ENCODE data around the gene KDM5A. TPM values are rescaled to one million over a fixed set of nuclear protein-coding genes. Genes with fewer than 3 reads are reported as not detected.

KDM5A gene
- total and polyA plus RNA-seq, 8 donors = 4.1 to 43.8 (median 23.0) TPM

DNA sequence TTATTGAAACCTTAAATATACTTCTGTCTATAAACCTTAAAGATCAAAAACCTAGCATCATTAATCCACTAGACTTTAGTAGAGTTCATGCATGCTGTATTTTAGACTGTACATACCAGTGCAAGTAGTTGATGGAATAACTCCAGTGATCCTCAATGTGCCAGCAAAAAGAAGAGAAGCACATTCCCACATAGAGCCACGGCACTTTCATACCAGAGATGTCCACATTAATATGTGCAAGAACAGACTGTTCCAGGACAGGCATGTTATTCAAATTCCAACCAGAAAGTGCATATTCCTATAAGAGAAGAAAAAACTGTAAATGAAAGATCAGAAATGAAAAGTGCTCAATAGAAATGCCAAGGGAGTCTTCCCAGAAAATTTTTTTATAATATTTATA is 55.0 kb downstream of the KDM5A start:
- DNase-seq (no peak), FAIRE-seq (no peak), ATAC-seq (no peak)
- peaks cover 0 to 6% (median 3%) of the 10 kb centered on the region in 3 donors for H3K4me1 ChIP-seq
- TF ChIP-seq, protein P1, sequence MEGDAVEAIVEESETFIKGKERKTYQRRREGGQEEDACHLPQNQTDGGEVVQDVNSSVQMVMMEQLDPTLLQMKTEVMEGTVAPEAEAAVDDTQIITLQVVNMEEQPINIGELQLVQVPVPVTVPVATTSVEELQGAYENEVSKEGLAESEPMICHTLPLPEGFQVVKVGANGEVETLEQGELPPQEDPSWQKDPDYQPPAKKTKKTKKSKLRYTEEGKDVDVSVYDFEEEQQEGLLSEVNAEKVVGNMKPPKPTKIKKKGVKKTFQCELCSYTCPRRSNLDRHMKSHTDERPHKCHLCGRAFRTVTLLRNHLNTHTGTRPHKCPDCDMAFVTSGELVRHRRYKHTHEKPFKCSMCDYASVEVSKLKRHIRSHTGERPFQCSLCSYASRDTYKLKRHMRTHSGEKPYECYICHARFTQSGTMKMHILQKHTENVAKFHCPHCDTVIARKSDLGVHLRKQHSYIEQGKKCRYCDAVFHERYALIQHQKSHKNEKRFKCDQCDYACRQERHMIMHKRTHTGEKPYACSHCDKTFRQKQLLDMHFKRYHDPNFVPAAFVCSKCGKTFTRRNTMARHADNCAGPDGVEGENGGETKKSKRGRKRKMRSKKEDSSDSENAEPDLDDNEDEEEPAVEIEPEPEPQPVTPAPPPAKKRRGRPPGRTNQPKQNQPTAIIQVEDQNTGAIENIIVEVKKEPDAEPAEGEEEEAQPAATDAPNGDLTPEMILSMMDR (IDR thresholded peaks at IDR 0.05) = no peak
- H3K4me3 ChIP-seq = no peak overlapping the region
- WGBS, 2 donors = 87 to 91% methylated on average over 1 of the region's 1 CpG
- no peaks in the 10 kb centered on the region for H3K9me3 ChIP-seq
- H3K27me3 ChIP-seq = no peaks in the 10 kb centered on the region
- H3K36me3 ChIP-seq = peaks cover 0 to 34% (median 20%) of the 10 kb centered on the region in 3 donors
- no peak overlapping the region for H3K27ac ChIP-seq
- intact Hi-C loops (cut with DNase I) = no loop called here

DNA sequence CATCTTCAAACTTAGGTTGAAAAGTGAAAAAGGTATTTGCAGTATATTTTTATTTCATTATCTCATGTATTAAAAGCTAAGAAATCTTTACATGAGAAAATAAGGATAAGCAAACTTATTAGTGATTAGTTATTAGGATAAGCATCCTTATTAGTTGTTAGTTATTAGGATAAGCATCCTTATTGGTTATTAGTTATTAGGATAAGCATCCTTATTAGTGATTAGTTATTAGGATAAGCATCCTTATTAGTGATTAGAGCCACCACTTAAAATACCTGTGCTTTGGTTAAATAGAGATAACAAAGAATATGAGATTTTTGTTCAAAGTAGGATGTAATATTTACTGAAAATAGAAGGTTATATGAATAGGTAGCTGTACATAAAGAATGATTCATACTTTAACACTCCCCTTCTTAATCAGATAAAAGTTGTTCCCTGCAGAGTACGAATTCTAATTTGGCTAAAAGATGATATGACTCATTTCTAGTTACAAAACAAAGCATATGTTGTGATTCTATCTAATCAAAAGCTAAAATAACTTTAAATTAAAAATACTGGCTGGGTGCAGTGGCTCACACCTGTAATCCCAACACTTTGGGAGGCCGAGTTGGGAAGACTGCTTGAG is 56.4 kb downstream of the KDM5A start:
- no peaks in the 10 kb centered on the region for H3K4me1 ChIP-seq
- WGBS, 2 donors = 82 to 83% methylated on average over 2 of the region's 2 CpGs
- no peak for DNase-seq
- FAIRE-seq = peak; percentile 92
- H3K27me3 ChIP-seq = no peaks in the 10 kb centered on the region
- TF ChIP-seq, protein P1 (IDR thresholded peaks at IDR 0.05) = no peak
- no peaks in the 10 kb centered on the region for H3K9me3 ChIP-seq
- H3K4me3 ChIP-seq = no peak overlapping the region
- no peak overlapping the region for H3K27ac ChIP-seq
- H3K36me3 ChIP-seq = peaks cover 0 to 45% (median 26%) of the 10 kb centered on the region in 3 donors
- no peak for ATAC-seq
- intact Hi-C loops (cut with DNase I) = no loop called here

DNA sequence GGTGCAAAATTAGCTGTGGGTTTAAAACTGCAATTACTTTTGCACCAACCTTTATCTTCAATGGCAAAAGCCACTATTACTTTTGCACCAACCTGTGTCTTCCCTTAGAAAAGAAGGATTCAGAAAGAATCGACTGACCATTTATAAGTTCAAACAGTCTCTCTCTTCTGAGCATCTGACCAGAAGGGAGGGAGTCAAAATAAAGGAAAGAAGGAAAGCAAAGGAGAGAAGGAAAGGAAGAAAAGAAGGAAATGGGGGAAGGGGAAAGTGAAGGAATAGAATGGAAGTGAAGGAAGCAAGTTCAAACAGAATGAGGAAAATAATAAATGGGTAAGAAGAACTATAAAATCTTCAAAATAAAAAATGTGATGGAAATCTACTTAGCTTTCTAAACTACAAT is 57.8 kb downstream of the KDM5A start:
- peaks cover 0 to 46% (median 28%) of the 10 kb centered on the region in 3 donors for H3K36me3 ChIP-seq
- FAIRE-seq = no peak

DNA sequence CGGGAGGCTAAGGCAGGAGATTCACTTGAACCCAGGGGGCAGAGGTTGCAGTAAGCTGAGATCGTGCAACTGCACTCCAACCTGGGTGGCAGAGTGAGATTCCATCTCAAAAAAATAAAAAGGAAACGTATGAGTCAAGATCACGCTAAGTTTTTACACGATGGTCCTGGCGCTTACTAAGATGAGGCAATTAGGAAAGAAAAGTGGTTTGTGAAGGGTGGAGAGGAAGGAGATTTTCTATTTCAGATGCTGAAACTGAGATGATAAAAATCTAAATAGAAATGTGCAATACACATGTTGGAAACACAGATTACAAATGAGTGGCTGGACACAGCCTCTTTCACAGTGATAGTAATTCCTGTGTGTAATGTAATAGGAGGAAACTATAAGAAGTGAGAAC is 63.2 kb downstream of the KDM5A start:
- ATAC-seq = no peak
- H3K27ac ChIP-seq = no peak overlapping the region
- H3K36me3 ChIP-seq = peaks cover 0 to 55% (median 8%) of the 10 kb centered on the region in 3 donors
- TF ChIP-seq, protein P1 (IDR thresholded peaks at IDR 0.05) = no peak
- no peak for FAIRE-seq
- no peaks in the 10 kb centered on the region for H3K9me3 ChIP-seq
- no peaks in the 10 kb centered on the region for H3K27me3 ChIP-seq
- DNase-seq = no peak
- H3K4me1 ChIP-seq = peaks cover 5 to 13% (median 13%) of the 10 kb centered on the region in 3 donors
- WGBS, 2 donors = 93 to 98% methylated on average over 6 of the region's 6 CpGs
- intact Hi-C loops (cut with DNase I) = no loop called here
- H3K4me3 ChIP-seq = no peak overlapping the region

More for the DNA sequence above, 57.8 kb downstream of the KDM5A start:
- Histone ChIP-seq H3K4me3 (no peak overlapping the region), H3K27ac (no peak overlapping the region), H3K9me3 (no peaks in the 10 kb centered on the region), H3K27me3 (no peaks in the 10 kb centered on the region), H3K4me1 (no peaks in the 10 kb centered on the region)
- DNase-seq (no peak), ATAC-seq (no peak)
- TF ChIP-seq, protein P1 (IDR thresholded peaks at IDR 0.05) = no peak
- intact Hi-C loops (cut with DNase I) = no loop called here
- WGBS, 2 donors = 87% methylated on average over 1 of the region's 1 CpG

DNA sequence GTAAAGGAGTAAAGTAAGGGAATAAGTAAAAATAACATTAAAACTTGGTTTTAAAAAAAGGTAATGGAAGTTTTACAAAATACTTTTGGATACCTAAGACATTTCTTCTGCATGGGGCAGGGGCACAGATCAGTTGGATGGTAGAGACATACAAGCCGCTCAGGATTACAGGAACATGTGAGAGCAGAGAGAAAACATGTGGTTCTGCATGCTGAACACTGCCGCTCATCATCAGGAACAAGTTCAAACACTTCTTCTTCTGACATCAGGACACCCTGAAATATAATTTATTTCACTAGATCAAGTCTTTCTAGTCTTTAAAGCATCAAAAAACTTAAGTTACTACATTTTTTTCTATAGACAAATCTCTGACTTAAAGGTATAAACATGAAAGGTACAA is 65.6 kb downstream of the KDM5A start:
- 95 to 100% methylated on average over 2 of the region's 2 CpGs for WGBS, 2 donors
- FAIRE-seq (no peak), ATAC-seq (no peak), DNase-seq (no peak)
- Histone ChIP-seq H3K36me3 (peaks cover 0 to 67% (median 10%) of the 10 kb centered on the region in 3 donors), H3K27me3 (no peaks in the 10 kb centered on the region), H3K4me3 (no peak overlapping the region), H3K4me1 (peaks cover 5 to 13% (median 13%) of the 10 kb centered on the region in 3 donors), H3K9me3 (no peaks in the 10 kb centered on the region), H3K27ac (no peak overlapping the region)
- TF ChIP-seq, protein P1 (IDR thresholded peaks at IDR 0.05) = no peak
- intact Hi-C loops (cut with DNase I) = no loop called here

All from pancreas (tissue), 10 donors.